H1 (cell line): ENCODE measurements around the gene DPM2. TPM values are rescaled to one million over a fixed set of nuclear protein-coding genes. Genes with fewer than 3 reads are reported as not detected.

Experiments used
- CTCF ChIA-PET: fragments of 300-600 bp; sonication (Branson Sonifier 250); formaldehyde crosslinking; loops from one replicate; lab custom pipeline; 2021; ENCODE audit not compliant: partially characterized antibody; lab: Charles Lee
- POLR2A ChIA-PET: fragments of 300-600 bp; sonication (Branson Sonifier 250); formaldehyde crosslinking; loops from one replicate; lab custom pipeline; 2021; ENCODE audit warnings: inconsistent platforms; ENCODE audit not compliant: partially characterized antibody; lab: Charles Lee
- DNase-seq, 2 experiments: peaks; one replicate each; pipeline versions ENCODE4 v3.0.0 to v3.0.0-alpha.2; 2010 to 2022; ENCODE audit warnings: low spot score in 2 of 2, low read depth in 1 of 2, mixed read lengths in 1 of 2
- FAIRE-seq: peaks from 2 replicates; lab custom pipeline; 2011; peaks lifted over from hg19 to GRCh38; lab: Jason Lieb, UNC
- H2AFZ ChIP-seq: 2 replicates; pipeline ENCODE4 v1.8.1; 2012; ENCODE audit warnings: low read length, inconsistent platforms
- H2AK5ac ChIP-seq: 2 replicates; pipeline ENCODE4 v1.6.1; 2013; ENCODE audit warnings: low read depth, low read length
- H2BK120ac ChIP-seq: replicated peaks from 2 replicates; pipeline ENCODE3; 2013; ENCODE audit warnings: low read depth, low read length, inconsistent platforms
- H2BK12ac ChIP-seq: 2 replicates; pipeline ENCODE4 v1.6.1; 2013; ENCODE audit warnings: low read depth, low read length
- H2BK15ac ChIP-seq: 2 replicates; pipeline ENCODE4 v1.6.1; 2013; ENCODE audit warnings: low read length
- H2BK20ac ChIP-seq: 2 replicates; pipeline ENCODE4 v1.6.1; 2013; ENCODE audit warnings: low read length
- H2BK5ac ChIP-seq: 2 replicates; pipeline ENCODE4 v1.6.1; 2013; ENCODE audit warnings: low read depth, low read length
- H3K14ac ChIP-seq: 2 replicates; pipeline ENCODE4 v1.6.1; 2013; ENCODE audit warnings: inconsistent platforms; ENCODE audit not compliant: insufficient read length
- H3K18ac ChIP-seq: 2 replicates; pipeline ENCODE4 v1.6.1; 2013; ENCODE audit warnings: low read length; ENCODE audit errors: extremely low read depth
- H3K23ac ChIP-seq: 2 replicates; pipeline ENCODE4 v1.6.1; 2013; ENCODE audit warnings: inconsistent platforms; ENCODE audit not compliant: insufficient read length
- H3K23me2 ChIP-seq: 2 replicates; pipeline ENCODE4 v1.6.1; 2013; ENCODE audit warnings: low read depth, low read length
- H3K27ac ChIP-seq: 2 replicates; pipeline ENCODE4 v1.6.1; 2011; ENCODE audit warnings: low read depth, low read length, inconsistent platforms
- H3K27me3 ChIP-seq, 4 experiments: replicated peaks in 1 of 4; 1 replicate in 1 of 4; 2 replicates in 3 of 4; pipeline versions ENCODE4 v1.6.1 to v1.8.1; 2011 to 2013; ENCODE audit warnings: low read length in 3 of 4, mild to moderate bottlenecking in 3 of 4, inconsistent platforms in 2 of 4, mixed read lengths in 2 of 4, moderate library complexity in 1 of 4; ENCODE audit not compliant: control insufficient read depth in 3 of 4, insufficient read depth in 3 of 4; ENCODE audit errors: extremely low read depth in 1 of 4
- H3K36me3 ChIP-seq, 4 experiments: 2 replicates each; pipeline versions ENCODE4 v1.6.1 to v1.8.1; 2011 to 2013; ENCODE audit warnings: mild to moderate bottlenecking in 4 of 4, low read length in 3 of 4, moderate library complexity in 2 of 4, control low read depth in 1 of 4, inconsistent platforms in 1 of 4; ENCODE audit not compliant: insufficient read depth in 4 of 4, control insufficient read depth in 2 of 4
- H3K4ac ChIP-seq: replicated peaks from 2 replicates; pipeline ENCODE3; 2013; ENCODE audit warnings: low read length, low read depth, mixed read lengths, inconsistent platforms; ENCODE audit not compliant: insufficient read length
- H3K4me1 ChIP-seq, 4 experiments: replicated peaks in 1 of 4; 1 replicate in 1 of 4; 2 replicates in 3 of 4; pipeline versions ENCODE4 v1.6.1 to v1.8.1; 2011 to 2013; ENCODE audit warnings: low read length in 3 of 4, inconsistent platforms in 2 of 4, mixed read lengths in 1 of 4; ENCODE audit not compliant: insufficient read depth in 4 of 4, control insufficient read depth in 3 of 4
- H3K4me2 ChIP-seq, 2 experiments: 2 replicates each; pipeline versions ENCODE4 v1.6.1 to v1.8.1; 2011 to 2013; ENCODE audit warnings: low read depth in 2 of 2, low read length in 2 of 2, control low read depth in 1 of 2, inconsistent platforms in 1 of 2, mild to moderate bottlenecking in 1 of 2; ENCODE audit not compliant: insufficient read depth in 1 of 2
- H3K4me3 ChIP-seq, 4 experiments: fragments of 200-600, 300-600 bp in 1 of 4; sonication (generic), shearing (Covaris generic), sonication (Bioruptor Twin) in 1 of 4; 2 replicates each; pipeline versions ENCODE4 v1.5.1 to v1.8.1; 2011 to 2016; ENCODE audit warnings: low read length in 4 of 4, low read depth in 3 of 4, control low read depth in 2 of 4, inconsistent platforms in 2 of 4, mild to moderate bottlenecking in 2 of 4, mixed read lengths in 1 of 4, moderate library complexity in 1 of 4; ENCODE audit not compliant: insufficient read depth in 2 of 4; ENCODE audit errors: extremely low read depth in 1 of 4
- H3K56ac ChIP-seq: replicated peaks from 2 replicates; pipeline ENCODE3; 2013; ENCODE audit warnings: low read depth, mild to moderate bottlenecking, mixed read lengths, low read length, inconsistent platforms; ENCODE audit not compliant: insufficient read length
- H3K79me1 ChIP-seq: 2 replicates; pipeline ENCODE4 v1.6.1; 2013; ENCODE audit warnings: low read depth, low read length, control low read depth
- H3K79me2 ChIP-seq, 2 experiments: 2 replicates each; pipeline versions ENCODE4 v1.6.1 to v1.8.1; 2012 to 2013; ENCODE audit warnings: low read length in 2 of 2, mild to moderate bottlenecking in 2 of 2, inconsistent platforms in 1 of 2; ENCODE audit not compliant: insufficient read depth in 2 of 2, control insufficient read depth in 1 of 2
- H3K9ac ChIP-seq, 4 experiments: replicated peaks in 1 of 4; 1 replicate in 1 of 4; 2 replicates in 3 of 4; pipeline versions ENCODE4 v1.6.1 to v1.8.1; 2011 to 2013; ENCODE audit warnings: low read depth in 3 of 4, low read length in 3 of 4, control low read depth in 2 of 4, mild to moderate bottlenecking in 2 of 4, moderate library complexity in 2 of 4, inconsistent platforms in 1 of 4; ENCODE audit errors: extremely low read depth in 1 of 4
- H3K9me3 ChIP-seq, 2 experiments: 2 replicates each; pipeline versions ENCODE4 v1.6.1 to v1.8.1; 2012 to 2013; ENCODE audit warnings: mild to moderate bottlenecking in 2 of 2, moderate library complexity in 2 of 2, control low read depth in 1 of 2, inconsistent platforms in 1 of 2, low read depth in 1 of 2, low read length in 1 of 2, mixed read lengths in 1 of 2; ENCODE audit not compliant: insufficient read depth in 2 of 2
- H4K20me1 ChIP-seq, 2 experiments: replicated peaks in 1 of 2; 2 replicates each; pipeline versions ENCODE3 to v1.8.1; 2011 to 2013; ENCODE audit warnings: inconsistent platforms in 2 of 2, low read length in 2 of 2, mild to moderate bottlenecking in 1 of 2; ENCODE audit not compliant: insufficient read depth in 2 of 2, control insufficient read depth in 1 of 2
- H4K5ac ChIP-seq: 2 replicates; pipeline ENCODE4 v1.6.1; 2013; ENCODE audit warnings: low read length, low read depth, mixed read lengths, inconsistent platforms; ENCODE audit not compliant: insufficient read length
- H4K8ac ChIP-seq: 2 replicates; pipeline ENCODE4 v1.8.0; 2013; ENCODE audit warnings: mild to moderate bottlenecking, moderate library complexity, low read length, inconsistent platforms; ENCODE audit not compliant: insufficient read depth; ENCODE audit errors: extremely low read depth
- H4K91ac ChIP-seq: replicated peaks from 2 replicates; pipeline ENCODE3; 2013; ENCODE audit warnings: low read length, mixed read lengths, inconsistent platforms; ENCODE audit not compliant: insufficient read length
- RAD21 ChIP-seq, 2 experiments: IDR thresholded peaks in 1 of 2; conservative IDR thresholded peaks in 1 of 2; 2 replicates each; pipeline ENCODE4 v1.6.1; 2011; ENCODE audit warnings: low read depth in 2 of 2, low read length in 2 of 2, improper control_type of control experiment in 1 of 2, inconsistent platforms in 1 of 2, mild to moderate bottlenecking in 1 of 2, moderate library complexity in 1 of 2
- RBBP5 ChIP-seq: IDR thresholded peaks from 2 replicates; pipeline ENCODE4 v1.7.1; 2012; ENCODE audit warnings: low read depth, mild to moderate bottlenecking, inconsistent platforms, low read length, moderate library complexity, borderline replicate concordance
- SIRT6 ChIP-seq: IDR thresholded peaks from one replicate; pipeline ENCODE4 v1.7.1; 2012; ENCODE audit warnings: low read length, inconsistent platforms
- TAF7 ChIP-seq: optimal IDR thresholded peaks from 2 replicates; pipeline ENCODE3; 2011; ENCODE audit warnings: low read depth, mild to moderate bottlenecking, inconsistent platforms, low read length, moderate library complexity, borderline replicate concordance
- USF2 ChIP-seq: IDR thresholded peaks from 2 replicates; pipeline ENCODE4 v1.6.1; 2011; ENCODE audit warnings: low read length, improper control_type of control experiment
- ZNF274 ChIP-seq: IDR thresholded peaks from 2 replicates; pipeline ENCODE4 v1.7.0; 2012; ENCODE audit warnings: low read length, borderline replicate concordance; ENCODE audit errors: extremely low read depth
- WGBS, 2 experiments: shearing (Covaris generic) in 1 of 2; methylation state at CpG; one replicate each; pipeline versions ENCODE4 v1.1.6 to v1.1.7; 2013 to 2015; ENCODE audit warnings: low lambda C conversion rate in 2 of 2, mixed read lengths in 2 of 2, inconsistent platforms in 1 of 2, low coverage in 1 of 2, missing lambda C conversion rate in 1 of 2; ENCODE audit not compliant: insufficient replicate concordance in 2 of 2, insufficient coverage in 1 of 2, insufficient read length in 1 of 2; ENCODE audit errors: extremely low coverage in 1 of 2, missing lambda C conversion rate in 1 of 2; 5-methylcytosine and 5-hydroxymethylcytosine counted together
- polyA plus RNA-seq, 7 experiments: library from polyadenylated mRNA; depleted of rRNA in 3 of 7; stranded (reverse) in 5 of 7; unstranded in 2 of 7; fragments of >200 nt in 5 of 7; fragments of 200-250 nt in 2 of 7; gene quantifications; 1 replicate in 5 of 7; 2 replicates in 1 of 7; 4 replicates in 1 of 7; pipeline versions ENCODE4 v1.2.1 to v1.2.3, GENCODE V29; 2011 to 2013; ENCODE audit warnings: missing spikeins in 2 of 7, mixed read lengths in 2 of 7
- total RNA-seq: library from RNA; stranded (reverse); fragmentation: NEBNext Ultra II Directional; extraction: Animal tissue kit (Norgen Biotek cat#: 25700); gene quantifications from 2 replicates; pipeline ENCODE4 v1.2.1, GENCODE V29; 2021

The DPM2 gene
- total and polyA plus RNA-seq, 2 of the 8 experiments (the other 6 are each of a cell fraction or from before 2014, with no cell fraction given) = 45.4 to 95.4 TPM

DNA sequence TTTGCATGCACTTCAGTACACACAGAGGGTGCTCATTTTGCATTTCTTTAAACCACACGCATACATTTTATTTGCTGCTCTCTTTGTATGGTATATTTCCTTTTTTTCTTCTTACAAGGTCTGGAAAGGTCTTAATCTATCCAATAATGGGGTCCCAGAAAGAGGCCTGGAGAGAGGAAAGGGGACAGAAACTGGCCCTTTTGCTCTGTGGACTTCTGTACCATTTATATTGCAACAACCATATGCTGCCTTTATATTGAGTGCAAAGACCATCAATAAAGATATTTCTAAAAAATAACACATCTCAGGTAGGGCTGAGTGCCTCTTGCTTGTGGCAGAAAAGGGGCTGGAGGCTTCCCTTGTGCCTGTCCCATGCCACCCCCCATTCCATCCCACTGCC is 15.5 kb upstream of the DPM2 start:
- Histone ChIP-seq H3K18ac (no peak overlapping the region), H4K20me1 (peaks cover 22 to 29% of the 10 kb centered on the region in 2 experiments), H2BK12ac (no peak overlapping the region), H3K56ac (no peak overlapping the region), H3K4ac (no peak overlapping the region), H3K79me2 (peaks cover 0 to 61% of the 10 kb centered on the region in 2 experiments; a peak in 2 of 4 replicates), H3K9ac (no peak overlapping the region), H3K27ac (no peak overlapping the region), H3K36me3 (peaks cover 0 to 2% (median 0%) of the 10 kb centered on the region in 4 experiments; a peak in 2 of 8 replicates), H2AK5ac (no peak overlapping the region), H2BK20ac (no peak overlapping the region), H2AFZ (no peak overlapping the region), H2BK5ac (no peak overlapping the region), H3K23me2 (no peaks in the 10 kb centered on the region), H2BK120ac (no peak overlapping the region), H3K4me2 (no peak overlapping the region), H3K23ac (no peak overlapping the region), H3K4me1 (peaks cover 0 to 11% (median 7%) of the 10 kb centered on the region in 4 experiments; a peak in 4 of 7 replicates), H3K79me1 (peaks cover 22% of the 10 kb centered on the region), H3K27me3 (no peaks in the 10 kb centered on the region), H3K9me3 (no peaks in the 10 kb centered on the region), H3K14ac (no peak overlapping the region), H4K91ac (no peak overlapping the region), H4K8ac (no peak overlapping the region; the same call in 1 of the 2 replicates), H2BK15ac (no peak overlapping the region), H4K5ac (no peak overlapping the region), H3K4me3 (no peak overlapping the region)
- POLR2A ChIA-PET = interaction anchor here (1.0 to 2.1 kb wide), 3 partner anchors 10 to 140 kb away, joined by 3 to 6 read pairs (median 4); no protein-coding TSS in a partner anchor
- FAIRE-seq (no peak), DNase-seq (no peak)
- CTCF ChIA-PET = interaction anchor here (1.0 to 35.5 kb wide), 7 partner anchors 8 to 164 kb away, joined by 3 to 825 read pairs (median 6); no protein-coding TSS in a partner anchor
- TF ChIP-seq RBBP5 (no peak), TAF7 (no peak), RAD21 (IDR thresholded peaks at IDR 0.05 in 1 of 2, conservative IDR thresholded peaks at IDR 0.05 in 1 of 2; ENCODE audit: low read depth in 2 of 2, low read length in 2 of 2) (no peak), ZNF274 (no peak), SIRT6 (no peak), USF2 (no peak)
- 81% methylated on average over 1 of the region's 1 CpG; no CpG with 5 or more reads in 1 of the 2 experiments for WGBS, 2 experiments
